Measurements from ENCODE around the gene RALGAPA2. TPM values are rescaled to one million over a fixed set of nuclear protein-coding genes. Genes with fewer than 3 reads are reported as not detected.

Gene RALGAPA2
- total and polyA plus RNA-seq, 2 of the 13 experiments (the other 11 are each of a cell fraction or from before 2014, with no cell fraction given), result 13.8 to 17.7 TPM

- TF ChIP-seq, protein P1, sequence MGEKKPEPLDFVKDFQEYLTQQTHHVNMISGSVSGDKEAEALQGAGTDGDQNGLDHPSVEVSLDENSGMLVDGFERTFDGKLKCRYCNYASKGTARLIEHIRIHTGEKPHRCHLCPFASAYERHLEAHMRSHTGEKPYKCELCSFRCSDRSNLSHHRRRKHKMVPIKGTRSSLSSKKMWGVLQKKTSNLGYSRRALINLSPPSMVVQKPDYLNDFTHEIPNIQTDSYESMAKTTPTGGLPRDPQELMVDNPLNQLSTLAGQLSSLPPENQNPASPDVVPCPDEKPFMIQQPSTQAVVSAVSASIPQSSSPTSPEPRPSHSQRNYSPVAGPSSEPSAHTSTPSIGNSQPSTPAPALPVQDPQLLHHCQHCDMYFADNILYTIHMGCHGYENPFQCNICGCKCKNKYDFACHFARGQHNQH (CRISPR knock-in tag; IDR thresholded peaks at IDR 0.05), result no peak
- TF ChIP-seq ZNF740 (CRISPR knock-in tag; IDR thresholded peaks at IDR 0.05) (no peak), AHR (CRISPR knock-in tag; IDR thresholded peaks at IDR 0.05) (no peak), ATF7 (IDR thresholded peaks at IDR 0.05) (no peak), ATF7 (CRISPR knock-in tag; IDR thresholded peaks at IDR 0.05) (no peak), ZUFSP (CRISPR knock-in tag; IDR thresholded peaks at IDR 0.05; ENCODE audit: borderline replicate concordance) (no peak), ZXDC (CRISPR knock-in tag; IDR thresholded peaks at IDR 0.05) (no peak), TAF15 (IDR thresholded peaks at IDR 0.05; ENCODE audit: low read depth, low read length, poor library complexity, severe bottlenecking) (no peak), MEIS2 (CRISPR knock-in tag; IDR thresholded peaks at IDR 0.05) (no peak), ZNF546 (CRISPR knock-in tag; conservative IDR thresholded peaks at IDR 0.05) (no peak), RBFOX2 (IDR thresholded peaks at IDR 0.05; ENCODE audit: low read depth, low read length) (no peak), ZNF484 (CRISPR knock-in tag; IDR thresholded peaks at IDR 0.05; ENCODE audit: borderline replicate concordance, low read depth) (no peak), ELF3 (CRISPR knock-in tag; IDR thresholded peaks at IDR 0.05) (no peak), ZNF563 (CRISPR knock-in tag; IDR thresholded peaks at IDR 0.05) (0 out of 2 replicates have a peak, but pooled peaks have one; percentile 13), CAMTA2 (CRISPR knock-in tag; IDR thresholded peaks at IDR 0.05; ENCODE audit: borderline replicate concordance) (no peak), ZNF510 (CRISPR knock-in tag; IDR thresholded peaks at IDR 0.05; ENCODE audit: low read depth) (no peak), LCORL (IDR thresholded peaks at IDR 0.05) (no peak), LCORL (CRISPR knock-in tag; IDR thresholded peaks at IDR 0.05) (no peak), ZNF629 (CRISPR knock-in tag; conservative IDR thresholded peaks at IDR 0.05) (no peak), ZNF776 (CRISPR knock-in tag; IDR thresholded peaks at IDR 0.05) (0 out of 2 replicates have a peak, but pooled peaks have one; percentile 25), RXRA (CRISPR knock-in tag; IDR thresholded peaks at IDR 0.05) (no peak), ZNF335 (CRISPR knock-in tag; IDR thresholded peaks at IDR 0.05) (no peak), MTF2 (CRISPR knock-in tag; IDR thresholded peaks at IDR 0.05; ENCODE audit: borderline replicate concordance) (peak; percentile 93), NCOA1 (CRISPR knock-in tag; IDR thresholded peaks at IDR 0.05) (no peak), ZNF850 (CRISPR knock-in tag; conservative IDR thresholded peaks at IDR 0.05) (no peak)
- TF ChIP-seq, protein P2, sequence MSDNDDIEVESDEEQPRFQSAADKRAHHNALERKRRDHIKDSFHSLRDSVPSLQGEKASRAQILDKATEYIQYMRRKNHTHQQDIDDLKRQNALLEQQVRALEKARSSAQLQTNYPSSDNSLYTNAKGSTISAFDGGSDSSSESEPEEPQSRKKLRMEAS (IDR thresholded peaks at IDR 0.05), result no peak
These were observed 343.8 kb downstream of the RALGAPA2 start (continued) for GRCh38 chr20:20368418-20369249.

Measured in HepG2 (cell line).